Naive thymus-derived CD4-positive, alpha-beta T cell (primary cell): ENCODE measurements around the gene DIAPH2. TPM values are rescaled to one million over a fixed set of nuclear protein-coding genes. Genes with fewer than 3 reads are reported as not detected.

Experiments
- ATAC-seq: fragments of 150-1000 bp; cut with Tn5 transposase; 2 replicates; pipeline ENCODE4 v1.10.0; 2021; ENCODE audit warnings: mild to moderate bottlenecking, moderate library complexity
- CTCF ChIA-PET: fragments of 350-600 bp; sonication (Branson Sonifier 250); formaldehyde crosslinking; loops from one replicate; lab custom pipeline; 2021; ENCODE audit warnings: antibody characterized with exemption; lab: Charles Lee
- POLR2A ChIA-PET: fragments of 350-600 bp; sonication (Branson Sonifier 250); formaldehyde crosslinking; loops from one replicate; lab custom pipeline; 2021; ENCODE audit warnings: antibody characterized with exemption, inconsistent platforms; lab: Charles Lee
- DNase-seq, 9 donors: peaks; one replicate each; pipeline versions ENCODE4 v3.0.0 to v3.0.0-alpha.2; 2020 to 2022; ENCODE audit warnings: mixed read lengths in 1 of 9
- H3K27ac ChIP-seq: one replicate; pipeline ENCODE4 v1.7.0; 2013; ENCODE audit warnings: mild to moderate bottlenecking, low read depth, low read length, moderate library complexity
- H3K27me3 ChIP-seq, 2 donors: one replicate each; pipeline ENCODE4 v1.7.0; 2013; ENCODE audit warnings: low read length in 2 of 2, mild to moderate bottlenecking in 2 of 2, moderate library complexity in 2 of 2; ENCODE audit not compliant: control insufficient read depth in 2 of 2, insufficient read depth in 2 of 2
- H3K36me3 ChIP-seq, 3 experiments: 1 replicate in 2 of 3; 2 replicates in 1 of 3; pipeline ENCODE4 v1.7.0; 2013; ENCODE audit warnings: low read length in 3 of 3, mild to moderate bottlenecking in 3 of 3, moderate library complexity in 1 of 3; ENCODE audit not compliant: insufficient read depth in 3 of 3, control insufficient read depth in 2 of 3
- H3K4me1 ChIP-seq, 2 donors: one replicate each; pipeline ENCODE4 v1.7.0; 2013; ENCODE audit warnings: low read length in 2 of 2, mild to moderate bottlenecking in 2 of 2, moderate library complexity in 1 of 2; ENCODE audit not compliant: control insufficient read depth in 2 of 2, insufficient read depth in 2 of 2
- H3K4me3 ChIP-seq: 2 replicates; pipeline ENCODE4 v1.7.0; 2013; ENCODE audit warnings: mild to moderate bottlenecking, low read length
- H3K9me3 ChIP-seq, 3 experiments: 1 replicate in 2 of 3; 2 replicates in 1 of 3; pipeline ENCODE4 v1.7.0; 2013; ENCODE audit warnings: low read length in 3 of 3; ENCODE audit not compliant: control insufficient read depth in 2 of 3
- H3K27ac Mint-ChIP-seq, 9 donors: one replicate each; pipeline ENCODE4 v1.8.0; 2020 to 2022; ENCODE audit warnings: mixed read lengths in 9 of 9, mild to moderate bottlenecking in 8 of 9, moderate library complexity in 5 of 9, inconsistent platforms in 2 of 9
- H3K27me3 Mint-ChIP-seq, 5 donors: one replicate each; pipeline ENCODE4 v1.8.0; 2021 to 2022; ENCODE audit warnings: mixed read lengths in 5 of 5, mild to moderate bottlenecking in 1 of 5
- H3K36me3 Mint-ChIP-seq, 5 donors: one replicate each; pipeline ENCODE4 v1.8.0; 2020 to 2022; ENCODE audit warnings: mixed read lengths in 5 of 5, mild to moderate bottlenecking in 3 of 5, inconsistent platforms in 1 of 5
- H3K4me1 Mint-ChIP-seq, 7 donors: one replicate each; pipeline ENCODE4 v1.8.0; 2020 to 2022; ENCODE audit warnings: mixed read lengths in 7 of 7, mild to moderate bottlenecking in 3 of 7, inconsistent platforms in 1 of 7
- H3K4me3 Mint-ChIP-seq, 10 donors: one replicate each; pipeline ENCODE4 v1.8.0; 2020 to 2022; ENCODE audit warnings: mild to moderate bottlenecking in 10 of 10, mixed read lengths in 10 of 10, moderate library complexity in 6 of 10, inconsistent platforms in 2 of 10
- H3K9me3 Mint-ChIP-seq, 11 donors: one replicate each; pipeline ENCODE4 v1.8.0; 2020 to 2022; ENCODE audit warnings: mixed read lengths in 11 of 11, mild to moderate bottlenecking in 4 of 11, inconsistent platforms in 1 of 11, moderate library complexity in 1 of 11
- intact Hi-C, 2 donors: fragments of 100-400 bp; cut with micrococcal nuclease; formaldehyde crosslinking; loops; one replicate each; pipeline ENCODE4 v1.15.1; 2023
- polyA plus RNA-seq, 2 donors: library from polyadenylated mRNA; unstranded; fragments of 300-500 nt; fragmentation: Illumina TruSeq; gene quantifications; one replicate each; pipeline ENCODE4 v1.2.3, GENCODE V29; 2021
- total RNA-seq, 6 experiments: library from RNA in 5 of 6; stranded (reverse) in 5 of 6; gene quantifications; 1 replicate in 5 of 6; 2 replicates in 1 of 6; pipeline ENCODE4 v1.2.3 and lab custom pipeline; 2021 to 2026

Gene DIAPH2
- total and polyA plus RNA-seq, 7 experiments from 2014 or later, result 4.2 to 23.9 (median 6.9) TPM

DNA sequence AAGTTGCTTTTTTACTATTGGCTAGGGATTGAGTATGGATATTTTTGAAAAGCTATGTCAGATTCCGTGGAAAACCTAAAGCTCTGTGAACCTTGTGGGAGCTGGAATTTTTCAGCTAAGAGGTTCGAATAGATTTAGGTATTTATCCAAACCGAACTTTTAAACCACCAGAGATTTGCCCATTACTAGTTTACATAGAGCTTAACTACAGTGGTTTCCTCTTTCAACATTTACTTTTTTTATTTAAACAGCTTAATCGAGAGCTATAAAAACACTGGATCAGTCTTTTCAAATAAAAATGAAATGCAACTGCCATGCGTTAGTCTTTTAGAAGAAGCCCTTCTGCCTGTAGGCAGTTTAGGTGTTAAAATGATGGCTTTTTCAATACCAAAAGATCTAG lies 576.0 kb downstream of the DIAPH2 start:
- Mint-ChIP-seq H3K27me3 (no peaks in the 10 kb centered on the region), H3K4me3 (no peak overlapping the region), H3K9me3 (no peaks in the 10 kb centered on the region), H3K27ac (no peak overlapping the region), H3K36me3 (peaks cover 0 to 7% (median 4%) of the 10 kb centered on the region in 5 donors), H3K4me1 (no peaks in the 10 kb centered on the region)
- no peak for DNase-seq
- no peak overlapping the region for H3K4me3 ChIP-seq
- H3K9me3 ChIP-seq, result no peaks in the 10 kb centered on the region
- H3K4me1 ChIP-seq, result no peaks in the 10 kb centered on the region
- no peaks in the 10 kb centered on the region for H3K27me3 ChIP-seq
- intact Hi-C loops, result no loop called here
- H3K27ac ChIP-seq, result no peak overlapping the region
- ChIA-PET POLR2A (no interaction called here), CTCF (no interaction called here)
- H3K36me3 ChIP-seq, result no peaks in the 10 kb centered on the region
- no peak for ATAC-seq

DNA sequence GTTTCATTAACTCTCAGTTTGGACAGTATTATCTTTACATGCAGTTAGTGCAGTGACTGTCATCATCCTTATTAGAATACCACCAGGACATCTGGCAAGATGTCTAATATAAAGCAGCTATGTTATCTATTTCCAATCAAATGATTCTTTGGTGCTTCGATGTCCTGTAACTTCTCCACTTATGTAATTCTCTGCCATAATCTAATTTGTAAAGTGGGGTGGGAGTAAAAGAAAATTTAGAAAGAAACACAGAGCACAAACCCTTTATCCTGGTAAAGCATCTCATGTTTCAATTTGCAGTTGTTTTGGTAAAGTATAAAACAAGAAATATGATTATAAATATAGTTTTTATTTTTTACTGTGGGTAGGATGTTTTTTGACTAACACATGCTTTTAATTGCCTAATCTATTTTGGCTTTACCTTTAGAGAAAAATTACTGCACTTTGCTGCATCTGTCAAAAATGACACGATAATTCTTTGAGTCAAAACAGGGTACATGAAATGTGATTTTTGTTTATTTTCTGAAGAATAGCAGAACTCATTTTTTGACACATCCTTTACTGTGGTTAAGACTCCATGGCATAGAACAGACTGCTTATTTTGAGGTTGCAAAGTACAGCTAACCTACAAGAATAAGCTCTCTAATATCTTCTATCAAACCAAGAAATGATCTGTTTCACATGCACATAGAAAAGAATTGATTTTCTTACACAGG lies 581.9 kb downstream of the DIAPH2 start:
- no peaks in the 10 kb centered on the region for H3K4me1 ChIP-seq
- H3K4me3 Mint-ChIP-seq, result no peak overlapping the region
- H3K9me3 Mint-ChIP-seq, result no peaks in the 10 kb centered on the region
- no peaks in the 10 kb centered on the region for H3K4me1 Mint-ChIP-seq
- H3K27ac Mint-ChIP-seq, result no peak overlapping the region
- no peaks in the 10 kb centered on the region for H3K27me3 Mint-ChIP-seq
- no peak for ATAC-seq
- DNase-seq, result no peak
- no peaks in the 10 kb centered on the region for H3K27me3 ChIP-seq
- CTCF ChIA-PET, result no interaction called here
- H3K4me3 ChIP-seq, result no peak overlapping the region
- H3K36me3 ChIP-seq, result no peaks in the 10 kb centered on the region
- intact Hi-C loops, result no loop called here
- no peaks in the 10 kb centered on the region for H3K9me3 ChIP-seq
- no peak overlapping the region for H3K27ac ChIP-seq
- peaks cover 0 to 3% (median 0%) of the 10 kb centered on the region in 5 donors for H3K36me3 Mint-ChIP-seq
- POLR2A ChIA-PET, result no interaction called here

DNA sequence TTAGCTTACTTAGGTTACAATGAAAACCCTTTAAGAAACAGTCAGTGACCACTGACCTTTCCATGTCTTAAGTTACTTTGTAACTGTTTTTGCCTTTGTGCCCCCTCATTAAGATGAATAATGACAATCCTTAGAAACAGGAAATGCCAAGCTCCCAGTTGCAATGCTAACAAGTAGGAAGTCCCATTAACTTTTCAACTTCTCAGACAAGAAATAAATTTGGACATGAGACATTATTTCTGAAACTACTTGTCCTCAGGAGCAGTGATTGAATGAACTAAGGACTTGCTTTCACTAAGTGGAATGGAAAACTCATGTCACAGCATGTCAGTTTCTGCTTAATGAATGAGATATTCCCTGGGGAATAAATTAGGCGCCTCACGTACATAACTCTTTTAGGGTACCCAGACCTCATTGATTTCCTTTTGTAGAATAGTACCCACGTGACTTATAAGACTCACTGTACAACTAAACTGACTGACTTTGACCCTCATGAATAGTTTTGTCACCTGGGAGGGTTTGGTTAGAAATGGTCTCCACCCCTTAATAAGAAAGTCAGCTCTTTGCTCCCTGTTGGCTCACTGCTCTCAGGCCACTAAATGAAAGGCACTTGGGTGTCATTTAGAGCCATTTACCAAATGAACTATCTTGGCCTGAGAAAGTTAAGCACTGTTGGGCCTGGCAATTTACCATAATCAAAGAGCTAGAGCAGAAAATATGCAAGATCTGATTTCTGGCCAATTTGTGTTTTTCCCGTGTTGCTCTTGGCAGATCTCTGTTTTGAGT lies 582.9 kb downstream of the DIAPH2 start:
- no peak overlapping the region for H3K4me3 ChIP-seq
- no peaks in the 10 kb centered on the region for H3K9me3 ChIP-seq
- intact Hi-C loops, result no loop called here
- no peak for ATAC-seq
- Mint-ChIP-seq H3K4me3 (no peak overlapping the region), H3K4me1 (no peaks in the 10 kb centered on the region), H3K9me3 (no peaks in the 10 kb centered on the region), H3K27me3 (no peaks in the 10 kb centered on the region), H3K36me3 (peaks cover 0 to 3% (median 0%) of the 10 kb centered on the region in 5 donors), H3K27ac (no peak overlapping the region)
- CTCF ChIA-PET, result no interaction called here
- H3K4me1 ChIP-seq, result no peaks in the 10 kb centered on the region
- no peaks in the 10 kb centered on the region for H3K36me3 ChIP-seq
- H3K27ac ChIP-seq, result no peak overlapping the region
- no peaks in the 10 kb centered on the region for H3K27me3 ChIP-seq
- POLR2A ChIA-PET, result no interaction called here
- no peak for DNase-seq

DNA sequence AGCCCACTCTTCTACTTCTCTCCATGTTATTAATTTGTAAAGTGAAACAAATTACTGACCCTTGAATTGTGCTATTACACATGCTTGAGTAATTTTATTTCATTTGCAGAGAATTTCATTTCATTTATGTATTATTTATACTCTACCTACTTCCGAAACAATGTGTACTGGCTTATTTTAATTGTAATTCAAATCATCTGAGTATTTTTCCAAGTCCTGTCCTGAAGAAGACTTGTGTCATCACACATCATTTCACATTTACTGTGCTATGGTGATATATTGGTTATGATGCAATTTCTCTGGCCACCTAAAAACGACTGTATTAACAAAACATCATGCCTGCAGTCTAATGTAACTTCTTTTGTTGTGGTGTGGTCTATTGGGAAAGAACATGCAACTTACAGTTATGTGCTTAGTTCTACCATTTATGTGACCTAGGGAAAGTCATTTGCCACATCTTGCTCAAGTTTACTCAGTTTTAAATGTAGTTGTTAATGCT lies 583.6 kb downstream of the DIAPH2 start:
- no peaks in the 10 kb centered on the region for H3K9me3 ChIP-seq
- no peak overlapping the region for H3K27ac ChIP-seq
- Mint-ChIP-seq H3K4me3 (no peak overlapping the region), H3K36me3 (peaks cover 0 to 3% (median 0%) of the 10 kb centered on the region in 5 donors), H3K4me1 (no peaks in the 10 kb centered on the region), H3K27ac (no peak overlapping the region), H3K27me3 (no peaks in the 10 kb centered on the region), H3K9me3 (no peaks in the 10 kb centered on the region)
- ChIA-PET CTCF (no interaction called here), POLR2A (no interaction called here)
- DNase-seq (no peak), ATAC-seq (no peak)
- no peaks in the 10 kb centered on the region for H3K27me3 ChIP-seq
- no peaks in the 10 kb centered on the region for H3K4me1 ChIP-seq
- no peaks in the 10 kb centered on the region for H3K36me3 ChIP-seq
- intact Hi-C loops, result no loop called here
- no peak overlapping the region for H3K4me3 ChIP-seq

DNA sequence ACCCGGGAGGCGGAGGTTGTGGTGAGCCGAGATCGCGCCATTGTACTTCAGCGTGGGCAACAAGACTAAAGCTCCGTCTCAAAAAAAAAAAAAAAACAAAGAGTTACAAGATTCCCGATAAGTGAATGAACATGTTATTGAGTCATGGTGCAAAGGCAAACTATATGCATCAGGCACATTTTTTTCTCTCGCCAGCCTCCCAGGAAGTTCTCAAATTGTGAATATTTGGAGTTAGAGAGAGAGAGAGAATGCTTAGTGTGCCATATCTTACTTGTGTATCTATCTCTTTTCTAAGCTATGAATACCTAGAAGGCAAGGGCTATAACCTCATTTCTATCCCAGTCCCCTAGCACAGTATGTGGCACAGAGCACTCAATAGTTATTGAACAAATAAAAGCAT lies 599.9 kb downstream of the DIAPH2 start:
- no peak for DNase-seq
- Histone ChIP-seq H3K27me3 (no peaks in the 10 kb centered on the region), H3K4me1 (no peaks in the 10 kb centered on the region), H3K27ac (no peak overlapping the region), H3K4me3 (no peak overlapping the region), H3K9me3 (no peaks in the 10 kb centered on the region), H3K36me3 (no peaks in the 10 kb centered on the region)
- ChIA-PET POLR2A (no interaction called here), CTCF (no interaction called here)
- intact Hi-C loops, result no loop called here
- Mint-ChIP-seq H3K36me3 (peaks cover 0 to 3% (median 0%) of the 10 kb centered on the region in 5 donors), H3K4me3 (no peak overlapping the region), H3K27ac (no peak overlapping the region), H3K4me1 (no peaks in the 10 kb centered on the region), H3K9me3 (no peaks in the 10 kb centered on the region), H3K27me3 (no peaks in the 10 kb centered on the region)
- ATAC-seq, result no peak

DNA sequence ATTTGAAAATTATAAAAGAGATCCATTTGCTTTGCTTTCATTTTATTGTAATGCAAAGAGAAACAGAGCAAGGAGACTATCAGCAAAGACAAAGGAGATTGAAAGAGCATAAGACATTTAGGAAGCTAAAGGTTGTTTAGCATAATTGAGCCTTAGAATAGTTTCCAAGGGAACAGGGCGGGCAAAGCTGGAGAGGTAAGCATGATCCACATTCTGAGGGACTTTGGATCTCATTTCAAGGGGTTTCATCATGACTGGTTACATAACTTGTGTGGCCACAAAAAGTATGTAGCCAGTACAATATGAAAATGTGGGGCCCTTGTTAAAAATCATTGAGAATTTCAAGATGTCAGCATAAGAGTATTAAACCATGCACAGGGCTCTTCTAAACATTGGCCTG lies 605.6 kb downstream of the DIAPH2 start:
- H3K27me3 ChIP-seq, result no peaks in the 10 kb centered on the region
- Mint-ChIP-seq H3K9me3 (no peaks in the 10 kb centered on the region), H3K4me1 (no peaks in the 10 kb centered on the region), H3K27me3 (no peaks in the 10 kb centered on the region), H3K36me3 (peaks cover 0 to 4% (median 0%) of the 10 kb centered on the region in 5 donors), H3K27ac (no peak overlapping the region), H3K4me3 (no peak overlapping the region)
- CTCF ChIA-PET, result no interaction called here
- ATAC-seq, result no peak
- no peak for DNase-seq
- no peaks in the 10 kb centered on the region for H3K4me1 ChIP-seq
- H3K36me3 ChIP-seq, result no peaks in the 10 kb centered on the region
- no peaks in the 10 kb centered on the region for H3K9me3 ChIP-seq
- no peak overlapping the region for H3K27ac ChIP-seq
- no peak overlapping the region for H3K4me3 ChIP-seq
- intact Hi-C loops, result no loop called here
- POLR2A ChIA-PET, result no interaction called here
